GM12878 (cell line): ENCODE measurements around the gene ZMYND10. TPM values are rescaled to one million over a fixed set of nuclear protein-coding genes. Genes with fewer than 3 reads are reported as not detected.

Source experiments
- ATAC-seq: fragments of 200-7000 bp; cut with Tn5 transposase; 3 replicates; pipeline ENCODE4 v1.9.1; 2020; ENCODE audit warnings: mild to moderate bottlenecking, moderate library complexity
- BruUV-seq: library from RNA; stranded (reverse); fragments of 400-500 nt; replicated peaks from 2 replicates; lab custom pipeline; 2021; lab: Mats Ljungman, UMichigan
- CTCF ChIA-PET: fragments of 300-600 bp; sonication (Branson Sonifier 250); formaldehyde crosslinking; extraction: SDS; loops from one replicate; lab custom pipeline; 2021; ENCODE audit warnings: inconsistent platforms; lab: Yijun Ruan, JAX
- POLR2A ChIA-PET: fragments of 350-600 bp; formaldehyde crosslinking; extraction: SDS; loops from one replicate; lab custom pipeline; 2021; ENCODE audit warnings: inconsistent platforms; lab: Charles Lee
- RAD21 ChIA-PET: fragments of 300-600 bp; sonication (Branson Sonifier 250); formaldehyde crosslinking; loops from one replicate; lab custom pipeline; 2023; ENCODE audit warnings: antibody characterized with exemption; ENCODE audit not compliant: unreplicated experiment; lab: Charles Lee
- SMC1A ChIA-PET: fragments of 300-600 bp; sonication (Branson Sonifier 250); formaldehyde crosslinking; loops from one replicate; lab custom pipeline; 2023; ENCODE audit not compliant: unreplicated experiment, uncharacterized antibody; lab: Charles Lee
- DNase-seq: peaks from one replicate; pipeline ENCODE4 v3.0.0-alpha.2; 2011; ENCODE audit warnings: low read depth, low spot score
- FAIRE-seq: peaks from 3 replicates; lab custom pipeline; 2011; peaks lifted over from hg19 to GRCh38; lab: Jason Lieb, UNC
- H2AFZ ChIP-seq: 2 replicates; pipeline ENCODE4 v1.6.0; 2011; ENCODE audit warnings: low read depth, low read length, control low read depth; ENCODE audit not compliant: control insufficient read depth
- H3K27ac ChIP-seq: 2 replicates; pipeline ENCODE4 v1.5.1; 2011; ENCODE audit warnings: control low read depth; ENCODE audit not compliant: control insufficient read depth, insufficient read depth
- H3K27me3 ChIP-seq, 2 experiments: replicated peaks in 1 of 2; 2 replicates each; pipeline versions ENCODE4 v1.6.0 to v1.6.1; 2011; ENCODE audit warnings: low read length in 1 of 2; ENCODE audit not compliant: control insufficient read depth in 2 of 2, insufficient read depth in 2 of 2
- H3K36me3 ChIP-seq, 2 experiments: 2 replicates each; pipeline ENCODE4 v1.5.1; 2011; ENCODE audit warnings: low read length in 1 of 2; ENCODE audit not compliant: control insufficient read depth in 2 of 2, insufficient read depth in 2 of 2
- H3K4me1 ChIP-seq: 2 replicates; pipeline ENCODE4 v1.6.1; 2011; ENCODE audit warnings: mild to moderate bottlenecking, low read length, moderate library complexity, mixed read lengths; ENCODE audit not compliant: control insufficient read depth, insufficient read depth
- H3K4me2 ChIP-seq: 2 replicates; pipeline ENCODE4 v1.6.0; 2011; ENCODE audit warnings: control low read depth; ENCODE audit not compliant: control insufficient read depth, insufficient read depth
- H3K4me3 ChIP-seq: fragments of 200-600 bp; sonication (generic); 2 replicates; pipeline ENCODE4 v1.5.1; 2016
- H3K79me2 ChIP-seq: 2 replicates; pipeline ENCODE4 v1.6.0; 2011; ENCODE audit warnings: low read length; ENCODE audit not compliant: control insufficient read depth, insufficient read depth
- H3K9ac ChIP-seq: 2 replicates; pipeline ENCODE4 v1.8.0; 2011; ENCODE audit warnings: low read length, control low read depth, mixed read lengths; ENCODE audit not compliant: control insufficient read depth, insufficient read depth
- H3K9me3 ChIP-seq: replicated peaks from 3 replicates; pipeline ENCODE4 v1.5.1; 2011; ENCODE audit warnings: mild to moderate bottlenecking, low read length; ENCODE audit not compliant: control insufficient read depth, insufficient read depth
- H4K20me1 ChIP-seq: 2 replicates; pipeline ENCODE4 v1.6.0; 2011; ENCODE audit not compliant: control insufficient read depth, insufficient read depth
- BACH1 ChIP-seq: fragments of 450-650 bp; IDR thresholded peaks from 2 replicates; pipeline ENCODE4 v1.6.1; 2017; ENCODE audit warnings: mild to moderate bottlenecking, borderline replicate concordance
- BCL3 ChIP-seq: IDR thresholded peaks from 2 replicates; pipeline ENCODE4 v1.6.1; 2011; ENCODE audit warnings: borderline replicate concordance, low read depth, mild to moderate bottlenecking, moderate library complexity, low read length; ENCODE audit not compliant: insufficient read depth, poor library complexity, severe bottlenecking
- IKZF1 ChIP-seq: fragments of 450-650 bp; conservative IDR thresholded peaks from 2 replicates; pipeline ENCODE4 v1.6.1; 2017; ENCODE audit warnings: antibody characterized with exemption, mild to moderate bottlenecking
- KAT2A ChIP-seq: conservative IDR thresholded peaks from 2 replicates; pipeline ENCODE4 v1.6.1; 2011; ENCODE audit warnings: low read depth, low read length; ENCODE audit not compliant: control insufficient read depth
- PBX3 ChIP-seq: IDR thresholded peaks from 2 replicates; pipeline ENCODE4 v1.6.1; 2011; ENCODE audit warnings: mild to moderate bottlenecking, low read depth, low read length, moderate library complexity; ENCODE audit not compliant: insufficient replicate concordance
- POLR2A ChIP-seq: IDR thresholded peaks from 2 replicates; pipeline ENCODE4 v1.6.1; 2011; ENCODE audit warnings: low read depth, mild to moderate bottlenecking, low read length
- POLR2AphosphoS2 ChIP-seq: IDR thresholded peaks from 2 replicates; pipeline ENCODE4 v1.6.1; 2011; ENCODE audit warnings: low read depth, mild to moderate bottlenecking, low read length, improper control_type of control experiment, moderate library complexity
- POLR2AphosphoS5 ChIP-seq: IDR thresholded peaks from 2 replicates; pipeline ENCODE4 v1.6.1; 2011; ENCODE audit warnings: mild to moderate bottlenecking, low read length, inconsistent platforms
- PRDM15 ChIP-seq: fragments of 450-650 bp; formaldehyde crosslinking; IDR thresholded peaks from 2 replicates; pipeline ENCODE4 v1.4.0; 2020; ENCODE audit warnings: mild to moderate bottlenecking, moderate library complexity
- STAT1 ChIP-seq: fragments of 450-650 bp; conservative IDR thresholded peaks from 2 replicates; pipeline ENCODE4 v1.6.1; 2014; ENCODE audit warnings: antibody characterized with exemption, mild to moderate bottlenecking
- ZNF592 ChIP-seq: fragments of 450-650 bp; IDR thresholded peaks from 2 replicates; pipeline ENCODE4 v1.6.1; 2017; ENCODE audit warnings: mild to moderate bottlenecking, moderate library complexity
- WGBS: methylation state at CpG from one replicate; pipeline ENCODE4 v1.1.6; 2016; ENCODE audit warnings: low lambda C conversion rate; ENCODE audit not compliant: insufficient replicate concordance, insufficient coverage; ENCODE audit errors: missing lambda C conversion rate; 5-methylcytosine and 5-hydroxymethylcytosine counted together
- in situ Hi-C: fragments of 300-500 bp; cut with MboI; formaldehyde crosslinking; loops from 9 replicates; pipeline ENCODE4 v1.14.3; 2018; ENCODE audit warnings: mixed read lengths
- intact Hi-C: fragments of 100-400 bp; cut with micrococcal nuclease; formaldehyde crosslinking; loops from one replicate; pipeline ENCODE4 v1.14.2; 2022; ENCODE audit not compliant: unreplicated experiment
- polyA plus RNA-seq, 11 experiments: library from polyadenylated mRNA; depleted of rRNA in 4 of 11; unstranded in 6 of 11; stranded (reverse) in 5 of 11; fragments of >200 nt; fragmentation: Nextera tagmentation in 4 of 11; fragmentation: Illumina TruSeq in 1 of 11; extraction: Ambion mirVana in 4 of 11; extraction: Trizol in 1 of 11; gene quantifications; 1 replicate in 1 of 11; 2 replicates in 10 of 11; pipeline versions ENCODE4 v1.2.1 to v1.2.3, GENCODE V29; 2011 to 2016; ENCODE audit warnings: inconsistent platforms in 2 of 11, missing spikeins in 2 of 11, low read depth in 1 of 11
- total RNA-seq, 4 experiments: library from RNA; depleted of rRNA in 3 of 4; stranded (reverse); fragments of >200 nt in 3 of 4; fragmentation: Illumina TruSeq in 1 of 4; extraction: Trizol in 1 of 4; gene quantifications; 2 replicates each; pipeline versions ENCODE4 v1.2.1 to v1.2.3, GENCODE V29; 2013 to 2021

The ZMYND10 gene
- total and polyA plus RNA-seq, 10 of the 15 experiments (the other 5 are each of a cell fraction or from before 2014, with no cell fraction given) = 0.11 to 1.0 (median 0.37) TPM

DNA sequence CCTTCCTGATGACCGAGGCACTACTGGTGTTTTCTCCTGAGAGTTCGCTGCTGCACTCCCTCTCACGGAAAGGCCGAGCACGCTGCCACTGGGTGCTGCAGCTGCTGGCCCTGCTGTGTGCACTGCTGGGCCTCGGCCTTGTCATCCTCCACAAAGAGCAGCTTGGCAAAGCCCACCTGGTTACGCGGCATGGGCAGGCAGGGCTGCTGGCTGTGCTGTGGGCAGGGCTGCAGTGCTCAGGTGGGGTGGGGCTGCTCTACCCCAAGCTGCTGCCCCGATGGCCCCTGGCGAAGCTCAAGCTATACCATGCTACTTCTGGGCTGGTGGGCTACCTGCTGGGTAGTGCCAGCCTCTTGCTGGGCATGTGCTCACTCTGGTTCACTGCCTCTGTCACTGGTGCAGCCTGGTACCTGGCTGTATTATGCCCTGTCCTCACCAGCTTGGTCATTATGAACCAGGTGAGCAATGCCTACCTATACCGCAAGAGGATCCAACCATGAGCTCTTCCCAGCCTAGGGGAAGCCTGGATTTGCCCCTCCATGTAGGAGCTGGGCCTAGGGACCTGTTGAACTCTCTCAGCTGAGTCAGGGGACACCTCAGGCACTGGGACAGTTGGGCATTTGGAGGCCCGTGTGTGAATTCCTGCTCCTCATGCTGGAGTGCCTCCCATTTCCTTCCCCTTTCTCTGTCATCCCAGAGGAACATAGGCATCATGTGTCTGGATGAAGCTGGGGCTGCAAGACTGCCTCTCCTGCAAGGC is 7.9 kb upstream of the ZMYND10 start:
- Histone ChIP-seq H3K9me3 (no peaks in the 10 kb centered on the region), H3K4me1 (peaks cover 31% of the 10 kb centered on the region), H3K36me3 (peaks cover 8 to 26% of the 10 kb centered on the region in 2 experiments; a peak in 2 of 4 replicates), H4K20me1 (peaks cover 2% of the 10 kb centered on the region; the same call in 1 of the 2 replicates), H3K79me2 (peaks cover 43% of the 10 kb centered on the region), H3K4me3 (no peak overlapping the region), H3K27me3 (no peaks in the 10 kb centered on the region), H2AFZ (no peak overlapping the region), H3K4me2 (no peak overlapping the region), H3K27ac (no peak overlapping the region), H3K9ac (no peak overlapping the region)
- ChIA-PET CTCF (interaction anchor here (0.5 to 2.7 kb wide), 6 partner anchors 15 to 717 kb away, joined by 3 to 12 read pairs (median 3); no protein-coding TSS in a partner anchor), POLR2A (interaction anchor here (0.7 to 1.2 kb wide), 2 partner anchors 15 to 16 kb away, joined by 4 read pairs; no protein-coding TSS in a partner anchor), SMC1A (no interaction called here), RAD21 (interaction anchor here (1.2 kb wide), 1 partner anchor 13 kb away, joined by 3 read pairs; the partner anchor contains the start of gene RASSF1)
- in situ Hi-C loops = loop anchor here (10.0 kb wide), 1 partner anchor 1031 kb away; the partner anchor contains the start of gene MANF
- FAIRE-seq (no peak), ATAC-seq (no peak), DNase-seq (no peak)
- intact Hi-C loops = no loop called here
- no TSS peak for BruUV-seq
- 86% methylated on average over 12 of the region's 12 CpGs for WGBS
- TF ChIP-seq BACH1 (no peak), POLR2AphosphoS5 (peak; percentile 45; the same call in 1 of the 2 replicates), ZNF592 (no peak), BCL3 (no peak), STAT1 (no peak), IKZF1 (no peak), POLR2AphosphoS2 (peak; percentile 59; the same call in 1 of the 2 replicates), POLR2A (peak; percentile 69), PRDM15 (no peak), PBX3 (no peak), KAT2A (no peak)
